Measurements from ENCODE around the gene BPIFB6.

DNA sequence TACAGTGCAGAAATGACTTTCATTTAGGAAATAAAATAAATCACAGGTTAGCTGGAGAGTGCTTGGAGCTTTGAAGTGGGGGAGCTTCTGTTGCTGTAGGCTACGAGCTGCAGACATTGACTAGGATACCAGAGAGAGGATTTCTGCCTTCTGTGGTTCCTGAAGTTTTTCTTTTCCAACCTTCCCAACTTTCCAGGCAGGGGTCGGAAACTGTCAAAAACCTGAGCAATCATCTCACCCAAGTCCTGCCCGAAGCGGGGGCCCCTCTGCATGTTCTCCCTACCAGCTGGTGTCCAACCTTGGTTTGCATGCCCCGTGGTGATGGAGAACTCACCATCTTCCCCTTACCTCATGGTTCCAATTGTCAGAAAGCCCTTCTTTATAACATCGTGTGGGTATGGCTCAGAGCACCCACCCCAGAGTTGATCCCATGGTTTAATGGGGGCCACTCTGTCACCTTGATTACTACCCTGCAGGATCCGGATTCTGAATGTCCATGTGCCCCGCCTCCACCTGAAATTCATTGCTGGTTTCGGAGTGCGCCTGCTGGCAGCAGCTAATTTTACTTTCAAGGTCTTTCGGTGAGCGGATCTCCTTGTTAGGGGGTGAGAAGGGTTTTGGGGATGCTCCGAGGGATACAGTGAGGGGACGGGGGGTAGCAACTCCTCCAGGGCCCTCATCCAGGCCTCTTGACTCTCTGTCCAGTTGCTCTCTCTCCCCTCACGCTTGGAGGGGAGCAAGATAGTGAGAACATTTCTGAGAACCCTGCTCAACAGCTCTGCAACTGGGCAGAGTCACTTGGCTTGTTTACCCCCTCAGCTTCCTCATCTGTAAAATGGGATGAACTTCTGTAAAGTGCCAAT, 18.9 kb upstream of the BPIFB6 start:
- TF ChIP-seq, protein P1, sequence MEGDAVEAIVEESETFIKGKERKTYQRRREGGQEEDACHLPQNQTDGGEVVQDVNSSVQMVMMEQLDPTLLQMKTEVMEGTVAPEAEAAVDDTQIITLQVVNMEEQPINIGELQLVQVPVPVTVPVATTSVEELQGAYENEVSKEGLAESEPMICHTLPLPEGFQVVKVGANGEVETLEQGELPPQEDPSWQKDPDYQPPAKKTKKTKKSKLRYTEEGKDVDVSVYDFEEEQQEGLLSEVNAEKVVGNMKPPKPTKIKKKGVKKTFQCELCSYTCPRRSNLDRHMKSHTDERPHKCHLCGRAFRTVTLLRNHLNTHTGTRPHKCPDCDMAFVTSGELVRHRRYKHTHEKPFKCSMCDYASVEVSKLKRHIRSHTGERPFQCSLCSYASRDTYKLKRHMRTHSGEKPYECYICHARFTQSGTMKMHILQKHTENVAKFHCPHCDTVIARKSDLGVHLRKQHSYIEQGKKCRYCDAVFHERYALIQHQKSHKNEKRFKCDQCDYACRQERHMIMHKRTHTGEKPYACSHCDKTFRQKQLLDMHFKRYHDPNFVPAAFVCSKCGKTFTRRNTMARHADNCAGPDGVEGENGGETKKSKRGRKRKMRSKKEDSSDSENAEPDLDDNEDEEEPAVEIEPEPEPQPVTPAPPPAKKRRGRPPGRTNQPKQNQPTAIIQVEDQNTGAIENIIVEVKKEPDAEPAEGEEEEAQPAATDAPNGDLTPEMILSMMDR (optimal IDR thresholded peaks at IDR 0.05 in 1 of 3, IDR thresholded peaks at IDR 0.05 in 1 of 3, conservative IDR thresholded peaks at IDR 0.05 in 1 of 3; ENCODE audit: extremely low read depth in 1 of 3, insufficient read depth in 2 of 3, low read length in 3 of 3), result no peak
- no peak for TF ChIP-seq EZH2 (IDR thresholded peaks at IDR 0.05; ENCODE audit: low read length)

All from keratinocyte (primary cell).